Skeletal muscle cell (primary cell): ENCODE results near the gene DNAJC6.
"Not testable (repeated sequence)": the region's sequence is repeated elsewhere in the genome, so short reads cannot be mapped to it uniquely, and the experiment has no call there.

Experiments
- DNase-seq: peaks from one replicate; pipeline ENCODE4 v3.0.0-alpha.2; 2010; ENCODE audit warnings: low read depth
- H3K4me3 ChIP-seq: 2 replicates; pipeline ENCODE4 v1.5.1; 2011; ENCODE audit warnings: low read depth, mild to moderate bottlenecking, control low read depth, low read length, moderate library complexity

DNAJC6 gene

GRCh38 chr1:65289449-65289848 is 19.9 kb upstream of the DNAJC6 start:
- DNase-seq: no peak
- no peak overlapping the region for H3K4me3 ChIP-seq

GRCh38 chr1:65291818-65292217 is 17.5 kb upstream of the DNAJC6 start:
- not testable (repeated sequence) for H3K4me3 ChIP-seq

GRCh38 chr1:65292861-65293593 is 16.3 kb upstream of the DNAJC6 start:
- no peak for DNase-seq
- no peak overlapping the region for H3K4me3 ChIP-seq

More at GRCh38 chr1:65291818-65292217, 17.5 kb upstream of the DNAJC6 start:
- DNase-seq: not testable (repeated sequence)

GRCh38 chr1:65297706-65298105 is 11.6 kb upstream of the DNAJC6 start:
- no peak overlapping the region for H3K4me3 ChIP-seq
- no peak for DNase-seq

GRCh38 chr1:65299328-65299727 is 10.0 kb upstream of the DNAJC6 start:
- no peak for DNase-seq
- no peak overlapping the region for H3K4me3 ChIP-seq

- peak overlapping the region; percentile 49 for H3K4me3 ChIP-seq
- no peak for DNase-seq
Measured at GRCh38 chr1:65308781-65309303, 501 bp upstream of the DNAJC6 start.

- DNase-seq: no peak
- H3K4me3 ChIP-seq: peak overlapping the region; percentile 49
Measured at GRCh38 chr1:65310078-65310587, 790 bp downstream of the DNAJC6 start.

GRCh38 chr1:65311760-65312159 is 2.4 kb downstream of the DNAJC6 start:
- no peak overlapping the region for H3K4me3 ChIP-seq
- DNase-seq: no peak

GRCh38 chr1:65316233-65316632 is 6.9 kb downstream of the DNAJC6 start:
- no peak overlapping the region for H3K4me3 ChIP-seq
- no peak for DNase-seq

GRCh38 chr1:65317866-65318653 is 8.7 kb downstream of the DNAJC6 start:
- DNase-seq: no peak
- no peak overlapping the region for H3K4me3 ChIP-seq

- H3K4me3 ChIP-seq: no peak overlapping the region
- no peak for DNase-seq
Measured at GRCh38 chr1:65319141-65319540, 9.8 kb downstream of the DNAJC6 start.

- no peak for DNase-seq
- no peak overlapping the region for H3K4me3 ChIP-seq
Measured at GRCh38 chr1:65319754-65320153, 10.4 kb downstream of the DNAJC6 start.

- H3K4me3 ChIP-seq: no peak overlapping the region
- DNase-seq: no peak
Measured at GRCh38 chr1:65321879-65322278, 12.5 kb downstream of the DNAJC6 start.

GRCh38 chr1:65323246-65323645 is 13.9 kb downstream of the DNAJC6 start:
- no peak for DNase-seq

GRCh38 chr1:65330021-65330420 is 20.7 kb downstream of the DNAJC6 start:
- H3K4me3 ChIP-seq: no peak overlapping the region
- no peak for DNase-seq

More at GRCh38 chr1:65323246-65323645, 13.9 kb downstream of the DNAJC6 start:
- H3K4me3 ChIP-seq: no peak overlapping the region

- no peak for DNase-seq
- no peak overlapping the region for H3K4me3 ChIP-seq
Measured at GRCh38 chr1:65330822-65331221, 21.5 kb downstream of the DNAJC6 start.

GRCh38 chr1:65332821-65333220 is 23.5 kb downstream of the DNAJC6 start:
- no peak overlapping the region for H3K4me3 ChIP-seq
- DNase-seq: no peak

GRCh38 chr1:65334081-65334480 is 24.7 kb downstream of the DNAJC6 start:
- H3K4me3 ChIP-seq: no peak overlapping the region
- DNase-seq: no peak

GRCh38 chr1:65339866-65340468 is 30.6 kb downstream of the DNAJC6 start:
- no peak for DNase-seq
- no peak overlapping the region for H3K4me3 ChIP-seq

- H3K4me3 ChIP-seq: no peak overlapping the region
- DNase-seq: no peak
Measured at GRCh38 chr1:65341381-65341780, 32.0 kb downstream of the DNAJC6 start.
